Measurements from ENCODE around the gene DOCK6. TPM values are rescaled to one million over a fixed set of nuclear protein-coding genes. Genes with fewer than 3 reads are reported as not detected.

DOCK6 gene
- total RNA-seq, 1 experiment from 2014 or later: 57.9 TPM

- no peak for DNase-seq
- Histone ChIP-seq H3K27ac (ENCODE audit: insufficient read length, low read depth, low read length) (no peak overlapping the region), H2BK5ac (ENCODE audit: insufficient read length, low read length) (no peak overlapping the region), H2BK120ac (ENCODE audit: low read depth, low read length, poor library complexity, severe bottlenecking) (no peak overlapping the region), H4K20me1 (ENCODE audit: control insufficient read depth, insufficient read depth, insufficient read length) (no peaks in the 10 kb centered on the region), H4K91ac (ENCODE audit: insufficient read length, low read depth, low read length) (no peak overlapping the region), H3K27me3 (ENCODE audit: insufficient read depth, low read length) (no peaks in the 10 kb centered on the region), H2BK15ac (ENCODE audit: low read depth, low read length) (no peak overlapping the region), H3K9ac (ENCODE audit: extremely low read depth, insufficient read length, low read length) (no peak overlapping the region), H3K4me2 (ENCODE audit: insufficient read depth, insufficient read length, low read length) (no peak overlapping the region), H3K56ac (ENCODE audit: insufficient read length, low read depth, low read length) (no peak overlapping the region), H3K9me3 (ENCODE audit: control insufficient read depth, low read depth, low read length) (no peaks in the 10 kb centered on the region), H4K8ac (replicated peaks; ENCODE audit: insufficient read length, low read depth, low read length) (no peak overlapping the region), H2BK12ac (ENCODE audit: insufficient read length, low read depth, low read length) (no peak overlapping the region), H4K5ac (ENCODE audit: insufficient read length, low read depth, low read length) (no peak overlapping the region), H3K4ac (ENCODE audit: low read depth, low read length) (no peak overlapping the region), H3K4me1 (ENCODE audit: insufficient read depth, low read length) (no peaks in the 10 kb centered on the region; the same call in 1 of the 2 replicates), H2BK20ac (ENCODE audit: low read depth, low read length, poor library complexity, severe bottlenecking) (no peak overlapping the region), H3K23ac (ENCODE audit: insufficient read length, low read depth, low read length) (no peak overlapping the region), H3K79me2 (ENCODE audit: insufficient read depth, low read length) (no peaks in the 10 kb centered on the region), H2AK5ac (ENCODE audit: insufficient read length, low read length) (no peak overlapping the region), H3T11ph (ENCODE audit: low read length) (no peak overlapping the region), H3K79me1 (ENCODE audit: insufficient read depth, low read depth, low read length, poor library complexity, severe bottlenecking) (no peaks in the 10 kb centered on the region), H2AFZ (ENCODE audit: low read length) (no peak overlapping the region), H3K18ac (ENCODE audit: insufficient read length, low read depth, low read length) (no peak overlapping the region), H3K14ac (ENCODE audit: insufficient read depth, low read length) (no peak overlapping the region; the same call in 1 of the 2 replicates), H3K23me2 (ENCODE audit: insufficient read length, low read depth, low read length, poor library complexity, severe bottlenecking) (peaks cover 4% of the 10 kb centered on the region)
- Mint-ChIP-seq H3K9me3 (no peaks in the 10 kb centered on the region), H3K4me3 (no peak overlapping the region), H3K27ac (no peak overlapping the region), H3K4me1 (peaks cover 6 to 13% of the 10 kb centered on the region in 2 experiments), H3K36me3 (ENCODE audit: insufficient read depth in 1 of 3, low read depth in 3 of 3) (peaks cover 9 to 33% (median 31%) of the 10 kb centered on the region in 3 experiments; a peak in 6 of 7 replicates), H3K27me3 (ENCODE audit: low read depth) (peaks cover 2% of the 10 kb centered on the region; the same call in 1 of the 2 replicates)
- no CpG with 5 or more reads among the region's 20 CpGs for WGBS (ENCODE audit: extremely low coverage, insufficient read length, low lambda C conversion rate)
- TF ChIP-seq, protein P1, sequence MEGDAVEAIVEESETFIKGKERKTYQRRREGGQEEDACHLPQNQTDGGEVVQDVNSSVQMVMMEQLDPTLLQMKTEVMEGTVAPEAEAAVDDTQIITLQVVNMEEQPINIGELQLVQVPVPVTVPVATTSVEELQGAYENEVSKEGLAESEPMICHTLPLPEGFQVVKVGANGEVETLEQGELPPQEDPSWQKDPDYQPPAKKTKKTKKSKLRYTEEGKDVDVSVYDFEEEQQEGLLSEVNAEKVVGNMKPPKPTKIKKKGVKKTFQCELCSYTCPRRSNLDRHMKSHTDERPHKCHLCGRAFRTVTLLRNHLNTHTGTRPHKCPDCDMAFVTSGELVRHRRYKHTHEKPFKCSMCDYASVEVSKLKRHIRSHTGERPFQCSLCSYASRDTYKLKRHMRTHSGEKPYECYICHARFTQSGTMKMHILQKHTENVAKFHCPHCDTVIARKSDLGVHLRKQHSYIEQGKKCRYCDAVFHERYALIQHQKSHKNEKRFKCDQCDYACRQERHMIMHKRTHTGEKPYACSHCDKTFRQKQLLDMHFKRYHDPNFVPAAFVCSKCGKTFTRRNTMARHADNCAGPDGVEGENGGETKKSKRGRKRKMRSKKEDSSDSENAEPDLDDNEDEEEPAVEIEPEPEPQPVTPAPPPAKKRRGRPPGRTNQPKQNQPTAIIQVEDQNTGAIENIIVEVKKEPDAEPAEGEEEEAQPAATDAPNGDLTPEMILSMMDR (conservative IDR thresholded peaks at IDR 0.05): no peak
These were observed 67.4 kb downstream of the DOCK6 start for GRCh38 chr19:11194656-11195558.

Measured in H9 (cell line).